WTC11 (cell line): ENCODE data around the gene EHBP1L1.

Experiments
- CREB1 ChIP-seq: sonication (generic); formaldehyde crosslinking; IDR thresholded peaks from 2 replicates; pipeline ENCODE4 v1.8.0; 2023; ENCODE audit warnings: mild to moderate bottlenecking, missing genetic modification reagents
- JUN ChIP-seq: sonication (generic); formaldehyde crosslinking; IDR thresholded peaks from 2 replicates; pipeline ENCODE4 v1.8.0; 2023; ENCODE audit warnings: mild to moderate bottlenecking, missing genetic modification reagents
- NFYB ChIP-seq: sonication (generic); formaldehyde crosslinking; conservative IDR thresholded peaks from 2 replicates; pipeline ENCODE4 v1.8.0; 2022; ENCODE audit warnings: low read depth, missing genetic modification reagents
- TEAD4 ChIP-seq: sonication (generic); formaldehyde crosslinking; IDR thresholded peaks from 2 replicates; pipeline ENCODE4 v1.8.0; 2022; ENCODE audit warnings: mild to moderate bottlenecking, missing genetic modification reagents
- TP53 ChIP-seq: sonication (generic); formaldehyde crosslinking; IDR thresholded peaks from 2 replicates; pipeline ENCODE4 v1.8.1; 2023; ENCODE audit warnings: mild to moderate bottlenecking, missing genetic modification reagents
- TF ChIP-seq, protein P1 (sequence below): fragments of 200-600 bp; IDR thresholded peaks from 2 replicates; pipeline ENCODE4 v1.8.0; 2022; ENCODE audit warnings: antibody characterized with exemption
- TF ChIP-seq, protein P2 (sequence below): sonication (generic); formaldehyde crosslinking; IDR thresholded peaks from 2 replicates; pipeline ENCODE4 v1.8.1; 2022; ENCODE audit warnings: low read depth, mild to moderate bottlenecking, moderate library complexity, missing genetic modification reagents, borderline replicate concordance
- TF ChIP-seq, protein P3 (sequence below): fragments of 250-450 bp; sonication (Bioruptor Pico); IDR thresholded peaks from 2 replicates; pipeline ENCODE4 v1.8.0; 2021; ENCODE audit warnings: mild to moderate bottlenecking

DNA sequence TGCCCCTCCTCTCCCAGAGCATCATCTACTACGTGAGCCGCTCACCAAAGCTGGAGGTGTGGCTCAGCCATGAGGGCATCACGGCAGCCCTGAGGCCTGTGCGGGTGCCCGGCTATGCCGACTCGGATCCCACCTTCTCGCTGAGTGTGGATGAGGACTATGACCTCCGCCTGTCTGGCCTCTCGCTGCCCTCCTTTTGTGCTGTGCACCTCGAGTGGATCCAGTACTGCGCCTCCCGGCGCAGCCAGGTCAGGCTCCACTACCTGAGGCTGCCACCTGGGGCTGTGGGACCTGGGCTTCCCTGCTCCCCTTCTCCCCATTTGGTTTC, 58.2 kb downstream of the EHBP1L1 start:
- TF ChIP-seq JUN (CRISPR knock-in tag) (no peak), TEAD4 (no peak), NFYB (CRISPR knock-in tag) (no peak), CREB1 (CRISPR knock-in tag) (no peak), TP53 (no peak)
- TF ChIP-seq, protein P1, sequence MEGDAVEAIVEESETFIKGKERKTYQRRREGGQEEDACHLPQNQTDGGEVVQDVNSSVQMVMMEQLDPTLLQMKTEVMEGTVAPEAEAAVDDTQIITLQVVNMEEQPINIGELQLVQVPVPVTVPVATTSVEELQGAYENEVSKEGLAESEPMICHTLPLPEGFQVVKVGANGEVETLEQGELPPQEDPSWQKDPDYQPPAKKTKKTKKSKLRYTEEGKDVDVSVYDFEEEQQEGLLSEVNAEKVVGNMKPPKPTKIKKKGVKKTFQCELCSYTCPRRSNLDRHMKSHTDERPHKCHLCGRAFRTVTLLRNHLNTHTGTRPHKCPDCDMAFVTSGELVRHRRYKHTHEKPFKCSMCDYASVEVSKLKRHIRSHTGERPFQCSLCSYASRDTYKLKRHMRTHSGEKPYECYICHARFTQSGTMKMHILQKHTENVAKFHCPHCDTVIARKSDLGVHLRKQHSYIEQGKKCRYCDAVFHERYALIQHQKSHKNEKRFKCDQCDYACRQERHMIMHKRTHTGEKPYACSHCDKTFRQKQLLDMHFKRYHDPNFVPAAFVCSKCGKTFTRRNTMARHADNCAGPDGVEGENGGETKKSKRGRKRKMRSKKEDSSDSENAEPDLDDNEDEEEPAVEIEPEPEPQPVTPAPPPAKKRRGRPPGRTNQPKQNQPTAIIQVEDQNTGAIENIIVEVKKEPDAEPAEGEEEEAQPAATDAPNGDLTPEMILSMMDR: no peak
- TF ChIP-seq, protein P2, sequence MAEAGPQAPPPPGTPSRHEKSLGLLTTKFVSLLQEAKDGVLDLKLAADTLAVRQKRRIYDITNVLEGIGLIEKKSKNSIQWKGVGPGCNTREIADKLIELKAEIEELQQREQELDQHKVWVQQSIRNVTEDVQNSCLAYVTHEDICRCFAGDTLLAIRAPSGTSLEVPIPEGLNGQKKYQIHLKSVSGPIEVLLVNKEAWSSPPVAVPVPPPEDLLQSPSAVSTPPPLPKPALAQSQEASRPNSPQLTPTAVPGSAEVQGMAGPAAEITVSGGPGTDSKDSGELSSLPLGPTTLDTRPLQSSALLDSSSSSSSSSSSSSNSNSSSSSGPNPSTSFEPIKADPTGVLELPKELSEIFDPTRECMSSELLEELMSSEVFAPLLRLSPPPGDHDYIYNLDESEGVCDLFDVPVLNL (CRISPR knock-in tag): no peak
- TF ChIP-seq, protein P3, sequence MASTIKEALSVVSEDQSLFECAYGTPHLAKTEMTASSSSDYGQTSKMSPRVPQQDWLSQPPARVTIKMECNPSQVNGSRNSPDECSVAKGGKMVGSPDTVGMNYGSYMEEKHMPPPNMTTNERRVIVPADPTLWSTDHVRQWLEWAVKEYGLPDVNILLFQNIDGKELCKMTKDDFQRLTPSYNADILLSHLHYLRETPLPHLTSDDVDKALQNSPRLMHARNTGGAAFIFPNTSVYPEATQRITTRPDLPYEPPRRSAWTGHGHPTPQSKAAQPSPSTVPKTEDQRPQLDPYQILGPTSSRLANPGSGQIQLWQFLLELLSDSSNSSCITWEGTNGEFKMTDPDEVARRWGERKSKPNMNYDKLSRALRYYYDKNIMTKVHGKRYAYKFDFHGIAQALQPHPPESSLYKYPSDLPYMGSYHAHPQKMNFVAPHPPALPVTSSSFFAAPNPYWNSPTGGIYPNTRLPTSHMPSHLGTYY (CRISPR knock-in tag): no peak
